ENCODE results near the gene SPEM2.

SPEM2 gene

DNA sequence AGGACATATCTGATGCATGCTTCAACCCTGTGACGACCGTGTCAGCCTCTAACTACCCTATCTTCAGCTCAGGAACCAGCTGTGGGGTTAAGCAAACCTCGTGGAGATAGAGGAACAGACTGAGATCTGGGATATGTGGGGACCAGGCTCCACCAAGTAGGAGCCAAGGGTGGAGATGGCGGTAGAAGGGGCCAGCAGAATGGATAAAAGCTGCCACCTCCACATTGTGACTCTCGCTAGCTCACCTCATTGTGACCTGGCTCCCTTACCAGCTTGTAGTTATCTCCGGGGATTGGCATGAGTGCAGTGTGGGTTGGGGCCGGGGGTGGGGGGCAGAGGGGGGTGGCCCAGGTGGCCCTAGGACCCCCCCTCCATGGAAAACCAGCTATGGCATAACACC, at the start of gene SPEM2:
Gene SPEM2 (plus strand): TSS at position 301 of the 400 bp plus-strand sequence. CDS start 73 bp downstream, at position 374.
- TF ChIP-seq, protein P1, sequence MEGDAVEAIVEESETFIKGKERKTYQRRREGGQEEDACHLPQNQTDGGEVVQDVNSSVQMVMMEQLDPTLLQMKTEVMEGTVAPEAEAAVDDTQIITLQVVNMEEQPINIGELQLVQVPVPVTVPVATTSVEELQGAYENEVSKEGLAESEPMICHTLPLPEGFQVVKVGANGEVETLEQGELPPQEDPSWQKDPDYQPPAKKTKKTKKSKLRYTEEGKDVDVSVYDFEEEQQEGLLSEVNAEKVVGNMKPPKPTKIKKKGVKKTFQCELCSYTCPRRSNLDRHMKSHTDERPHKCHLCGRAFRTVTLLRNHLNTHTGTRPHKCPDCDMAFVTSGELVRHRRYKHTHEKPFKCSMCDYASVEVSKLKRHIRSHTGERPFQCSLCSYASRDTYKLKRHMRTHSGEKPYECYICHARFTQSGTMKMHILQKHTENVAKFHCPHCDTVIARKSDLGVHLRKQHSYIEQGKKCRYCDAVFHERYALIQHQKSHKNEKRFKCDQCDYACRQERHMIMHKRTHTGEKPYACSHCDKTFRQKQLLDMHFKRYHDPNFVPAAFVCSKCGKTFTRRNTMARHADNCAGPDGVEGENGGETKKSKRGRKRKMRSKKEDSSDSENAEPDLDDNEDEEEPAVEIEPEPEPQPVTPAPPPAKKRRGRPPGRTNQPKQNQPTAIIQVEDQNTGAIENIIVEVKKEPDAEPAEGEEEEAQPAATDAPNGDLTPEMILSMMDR (IDR thresholded peaks at IDR 0.05; ENCODE audit: low read depth, low read length, missing control alignments), result no peak
- DNase-seq (ENCODE audit: low read depth), result no peak

DNA sequence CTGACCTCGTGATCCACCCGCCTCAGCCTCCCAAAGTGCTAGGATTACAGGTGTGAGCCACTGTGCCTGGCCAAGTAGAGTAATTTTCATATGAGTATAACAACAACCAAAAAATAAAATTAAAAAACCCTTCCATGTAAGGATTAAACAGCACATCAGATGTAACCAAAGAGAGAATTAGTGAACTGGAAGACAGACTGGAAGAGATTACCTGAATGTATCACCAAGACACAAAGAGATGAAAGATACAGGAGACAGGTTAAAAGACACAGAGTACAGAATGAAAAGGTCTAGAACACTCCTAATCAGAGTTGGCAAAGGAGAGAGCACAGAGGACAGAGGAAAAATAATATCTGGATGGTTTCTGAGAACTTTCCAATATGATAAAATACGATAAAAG, 46.3 kb upstream of the SPEM2 start:
- DNase-seq (ENCODE audit: low read depth), result no peak
- H3K4me3 ChIP-seq (ENCODE audit: low read depth, low read length), result no peak overlapping the region
- TF ChIP-seq, protein P1 (IDR thresholded peaks at IDR 0.05; ENCODE audit: low read depth, low read length, missing control alignments), result no peak

More for the DNA sequence above, at the start of gene SPEM2:
- no peak within 1 kb of the TSS for H3K4me3 ChIP-seq (ENCODE audit: low read depth, low read length)

DNA sequence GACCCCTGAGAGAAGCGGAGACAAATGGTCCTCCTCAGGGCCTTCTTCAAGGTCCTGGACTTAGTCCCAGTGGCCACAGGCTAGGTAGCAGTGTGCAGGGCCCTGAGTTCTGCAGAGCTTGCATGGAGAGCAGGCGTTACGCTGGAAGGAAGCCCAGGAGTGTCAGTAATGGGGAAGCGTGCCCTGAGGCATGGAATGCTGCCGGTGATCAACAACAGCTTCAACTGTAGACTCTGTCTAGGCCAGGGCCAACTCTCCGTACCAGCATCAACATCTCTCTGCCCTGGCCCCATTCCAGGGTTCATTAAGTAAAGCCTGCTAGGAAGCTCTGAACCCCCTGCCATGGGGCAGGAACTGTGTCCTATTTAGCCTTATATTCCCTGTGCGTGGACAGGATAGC, 45.1 kb upstream of the SPEM2 start:
- TF ChIP-seq, protein P1 (IDR thresholded peaks at IDR 0.05; ENCODE audit: low read depth, low read length, missing control alignments), result no peak
- no peak for DNase-seq (ENCODE audit: low read depth)
- no peak overlapping the region for H3K4me3 ChIP-seq (ENCODE audit: low read depth, low read length)

DNA sequence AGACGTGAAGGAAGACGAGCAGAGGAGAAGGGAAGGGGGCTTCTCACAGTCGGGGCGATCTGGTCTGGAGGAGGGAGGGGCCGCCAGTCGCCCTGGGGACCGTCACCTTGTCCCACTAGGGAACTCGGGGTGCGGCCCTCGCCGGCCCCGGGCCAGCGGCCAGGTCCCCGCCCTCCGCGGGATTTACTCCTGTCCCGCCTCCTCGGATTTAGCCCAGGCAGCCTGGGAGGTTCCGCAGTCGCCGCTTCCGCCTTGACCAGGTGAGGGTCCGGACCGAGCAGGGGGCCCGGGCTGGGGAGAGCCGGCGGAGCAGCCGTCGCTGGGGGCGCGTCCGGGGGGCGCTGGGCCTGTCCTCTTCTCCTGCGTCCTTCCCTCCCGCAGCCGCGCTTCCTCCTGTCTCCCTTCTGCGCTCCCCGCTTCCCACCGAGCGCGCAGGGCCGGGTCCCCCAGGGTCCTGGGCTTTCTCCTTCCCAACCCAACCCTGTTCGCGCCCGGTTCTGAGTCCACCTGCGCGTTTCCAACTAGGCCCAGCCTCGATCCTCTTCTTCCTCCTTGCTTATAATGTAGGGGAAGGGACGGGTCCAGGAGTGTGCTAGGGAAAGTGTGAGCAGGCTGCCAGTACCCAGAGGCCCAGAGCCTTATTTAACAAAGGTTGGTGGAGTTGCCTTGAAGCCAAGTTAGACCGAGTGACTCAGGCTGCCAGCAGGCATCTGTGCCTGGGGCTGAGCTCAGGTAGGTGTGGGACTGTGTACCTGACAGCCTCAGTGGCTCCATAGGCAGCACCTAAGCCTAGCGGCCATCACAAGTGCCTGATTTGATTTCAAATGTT, 44.3 kb upstream of the SPEM2 start, which contains the start of gene TNK1:
Gene TNK1 (plus strand): TSS at position 235 of the 829 bp plus-strand sequence. CDS start 1,838 bp downstream, outside the sequence.
- H3K4me3 ChIP-seq (ENCODE audit: low read depth, low read length), result no peak within 1 kb of the TSS
- DNase-seq (ENCODE audit: low read depth), result no peak
- TF ChIP-seq, protein P1 (IDR thresholded peaks at IDR 0.05; ENCODE audit: low read depth, low read length, missing control alignments), result no peak

DNA sequence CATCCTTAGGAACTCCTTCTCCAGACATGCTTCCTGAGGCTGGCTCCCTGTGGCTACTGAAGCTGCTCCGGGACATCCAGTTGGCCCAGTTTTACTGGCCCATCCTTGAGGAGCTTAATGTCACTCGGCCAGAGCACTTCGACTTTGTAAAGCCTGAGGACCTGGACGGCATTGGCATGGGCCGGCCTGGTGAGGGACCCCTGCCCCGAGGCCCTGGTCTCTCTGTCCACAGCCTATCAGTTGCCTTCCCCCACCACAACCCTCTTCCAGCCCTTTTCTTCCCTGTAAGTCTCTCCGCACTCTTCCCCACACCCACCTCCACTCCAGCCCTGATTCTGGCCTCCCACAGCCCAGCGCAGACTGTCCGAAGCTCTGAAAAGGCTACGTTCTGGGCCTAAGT, 42.5 kb upstream of the SPEM2 start:
- TF ChIP-seq, protein P1 (IDR thresholded peaks at IDR 0.05; ENCODE audit: low read depth, low read length, missing control alignments), result no peak
- H3K4me3 ChIP-seq (ENCODE audit: low read depth, low read length), result no peak overlapping the region
- no peak for DNase-seq (ENCODE audit: low read depth)

DNA sequence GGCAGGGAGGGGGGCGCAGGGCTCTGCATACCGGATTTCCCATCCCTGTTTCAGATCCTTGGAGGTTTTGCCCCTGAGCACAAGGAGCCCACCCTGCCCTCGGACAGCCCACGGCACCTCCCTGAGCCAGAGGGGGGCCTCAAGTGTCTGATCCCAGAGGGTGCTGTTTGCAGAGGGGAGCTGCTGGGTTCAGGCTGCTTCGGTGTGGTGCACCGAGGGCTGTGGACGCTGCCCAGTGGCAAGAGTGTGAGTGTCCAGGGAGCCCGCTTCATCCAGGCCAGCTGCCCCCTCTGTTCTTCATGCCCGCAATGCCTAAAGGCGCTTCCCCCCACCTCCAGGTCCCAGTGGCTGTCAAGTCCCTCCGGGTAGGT, 42.1 kb upstream of the SPEM2 start:
- TF ChIP-seq, protein P1 (IDR thresholded peaks at IDR 0.05; ENCODE audit: low read depth, low read length, missing control alignments), result no peak
- no peak overlapping the region for H3K4me3 ChIP-seq (ENCODE audit: low read depth, low read length)

More for the DNA sequence above, 42.1 kb upstream of the SPEM2 start:
- DNase-seq (ENCODE audit: low read depth), result no peak

All from GM12864 (cell line).